ENCODE data around the gene STXBP2. TPM values are rescaled to one million over a fixed set of nuclear protein-coding genes. Genes with fewer than 3 reads are reported as not detected.

Gene STXBP2
- total RNA-seq, 1 donor from 2014 or later, result 97.7 TPM

DNA sequence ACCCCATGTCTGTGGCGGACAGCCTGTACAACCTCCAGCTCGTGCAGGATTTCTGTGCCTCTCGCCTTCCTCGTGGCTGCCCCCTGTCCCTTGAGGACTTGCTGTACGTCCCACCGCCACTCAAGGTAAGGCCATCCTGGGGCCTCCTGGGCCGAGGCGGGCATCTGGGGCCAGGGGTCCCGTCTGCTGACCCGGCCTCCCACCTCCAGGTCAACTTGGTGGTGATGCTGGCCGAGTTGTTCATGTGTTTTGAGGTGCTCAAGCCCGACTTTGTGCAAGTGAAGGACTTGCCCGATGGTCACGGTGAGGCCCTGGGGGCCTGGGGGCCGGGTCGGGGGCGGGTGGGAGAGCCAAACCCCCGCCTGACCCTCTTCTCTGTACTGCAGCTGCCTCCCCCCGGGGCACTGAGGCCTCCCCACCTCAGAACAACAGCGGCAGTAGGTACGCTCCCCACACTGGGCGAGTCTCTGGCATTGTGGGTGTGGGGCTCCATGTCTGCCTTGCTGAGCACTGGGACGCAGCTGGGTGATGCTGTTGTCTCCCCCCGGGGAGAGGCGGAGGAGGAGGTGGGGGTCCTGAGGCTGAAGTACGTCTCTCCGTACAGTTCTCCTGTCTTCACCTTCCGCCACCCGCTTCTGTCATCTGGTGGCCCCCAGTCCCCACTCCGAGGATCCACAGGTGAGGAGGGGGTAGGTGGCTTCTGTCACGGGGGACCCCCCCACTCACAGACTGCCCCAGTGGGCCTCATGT is 26.2 kb upstream of the STXBP2 start:
- Mint-ChIP-seq H3K4me3 (no peak overlapping the region), H3K27ac (no peak overlapping the region), H3K9me3 (no peaks in the 10 kb centered on the region), H3K36me3 (peaks cover 12% of the 10 kb centered on the region), H3K27me3 (ENCODE audit: low read depth) (no peaks in the 10 kb centered on the region), H3K4me1 (no peaks in the 10 kb centered on the region)
- TF ChIP-seq, protein P1, sequence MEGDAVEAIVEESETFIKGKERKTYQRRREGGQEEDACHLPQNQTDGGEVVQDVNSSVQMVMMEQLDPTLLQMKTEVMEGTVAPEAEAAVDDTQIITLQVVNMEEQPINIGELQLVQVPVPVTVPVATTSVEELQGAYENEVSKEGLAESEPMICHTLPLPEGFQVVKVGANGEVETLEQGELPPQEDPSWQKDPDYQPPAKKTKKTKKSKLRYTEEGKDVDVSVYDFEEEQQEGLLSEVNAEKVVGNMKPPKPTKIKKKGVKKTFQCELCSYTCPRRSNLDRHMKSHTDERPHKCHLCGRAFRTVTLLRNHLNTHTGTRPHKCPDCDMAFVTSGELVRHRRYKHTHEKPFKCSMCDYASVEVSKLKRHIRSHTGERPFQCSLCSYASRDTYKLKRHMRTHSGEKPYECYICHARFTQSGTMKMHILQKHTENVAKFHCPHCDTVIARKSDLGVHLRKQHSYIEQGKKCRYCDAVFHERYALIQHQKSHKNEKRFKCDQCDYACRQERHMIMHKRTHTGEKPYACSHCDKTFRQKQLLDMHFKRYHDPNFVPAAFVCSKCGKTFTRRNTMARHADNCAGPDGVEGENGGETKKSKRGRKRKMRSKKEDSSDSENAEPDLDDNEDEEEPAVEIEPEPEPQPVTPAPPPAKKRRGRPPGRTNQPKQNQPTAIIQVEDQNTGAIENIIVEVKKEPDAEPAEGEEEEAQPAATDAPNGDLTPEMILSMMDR (IDR thresholded peaks at IDR 0.05; ENCODE audit: unreplicated experiment), result no peak
- no peak for DNase-seq (ENCODE audit: low spot score in 2 of 2, unreplicated experiment in 2 of 2)

GRCh38 chr19:7611541-7612279 is 25.2 kb upstream of the STXBP2 start:
- no peaks in the 10 kb centered on the region for H3K4me1 Mint-ChIP-seq
- no peak for DNase-seq (ENCODE audit: low spot score in 2 of 2, unreplicated experiment in 2 of 2)
- no peak overlapping the region for H3K4me3 Mint-ChIP-seq
- H3K27ac Mint-ChIP-seq, result no peak overlapping the region
- H3K9me3 Mint-ChIP-seq, result no peaks in the 10 kb centered on the region
- peaks cover 15% of the 10 kb centered on the region for H3K36me3 Mint-ChIP-seq
- no peaks in the 10 kb centered on the region for H3K27me3 Mint-ChIP-seq (ENCODE audit: low read depth)
- TF ChIP-seq, protein P1 (IDR thresholded peaks at IDR 0.05; ENCODE audit: unreplicated experiment), result no peak

DNA sequence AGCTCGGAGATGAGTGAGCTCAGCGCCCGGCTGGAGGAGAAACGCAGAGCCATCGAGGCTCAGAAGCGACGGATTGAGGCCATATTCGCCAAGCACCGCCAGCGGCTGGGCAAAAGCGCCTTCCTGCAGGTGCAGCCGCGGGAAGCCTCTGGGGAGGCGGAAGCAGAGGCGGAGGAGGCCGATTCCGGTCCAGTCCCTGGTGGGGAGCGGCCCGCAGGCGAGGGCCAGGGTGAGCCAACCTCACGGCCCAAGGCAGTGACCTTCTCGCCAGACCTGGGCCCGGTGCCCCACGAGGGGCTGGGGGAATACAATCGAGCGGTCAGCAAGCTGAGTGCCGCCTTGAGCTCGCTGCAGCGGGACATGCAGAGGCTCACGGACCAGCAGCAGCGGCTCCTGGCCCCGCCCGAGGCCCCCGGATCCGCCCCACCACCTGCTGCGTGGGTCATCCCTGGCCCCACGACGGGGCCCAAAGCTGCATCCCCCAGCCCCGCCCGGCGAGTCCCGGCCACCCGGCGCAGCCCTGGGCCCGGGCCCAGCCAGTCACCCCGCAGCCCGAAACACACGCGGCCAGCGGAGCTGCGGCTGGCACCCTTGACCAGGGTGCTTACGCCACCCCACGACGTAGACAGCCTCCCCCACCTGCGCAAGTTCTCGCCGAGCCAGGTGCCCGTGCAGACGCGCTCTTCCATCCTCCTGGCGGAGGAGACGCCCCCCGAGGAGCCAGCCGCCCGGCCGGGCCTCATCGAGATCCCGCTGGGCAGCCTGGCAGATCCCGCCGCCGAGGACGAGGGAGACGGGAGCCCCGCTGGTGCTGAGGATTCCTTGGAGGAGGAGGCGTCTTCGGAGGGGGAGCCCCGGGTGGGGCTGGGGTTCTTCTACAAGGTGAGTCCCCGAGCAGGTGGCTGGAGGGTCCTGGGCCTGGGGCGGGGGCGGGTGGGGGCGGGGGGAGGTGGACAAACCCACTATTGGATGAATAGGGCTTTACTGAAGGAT is 24.3 kb upstream of the STXBP2 start:
- TF ChIP-seq, protein P1 (IDR thresholded peaks at IDR 0.05; ENCODE audit: unreplicated experiment), result no peak
- Mint-ChIP-seq H3K4me3 (no peak overlapping the region), H3K9me3 (no peaks in the 10 kb centered on the region), H3K36me3 (peaks cover 13% of the 10 kb centered on the region), H3K4me1 (no peaks in the 10 kb centered on the region), H3K27me3 (ENCODE audit: low read depth) (no peaks in the 10 kb centered on the region), H3K27ac (no peak overlapping the region)
- no peak for DNase-seq (ENCODE audit: low spot score in 2 of 2, unreplicated experiment in 2 of 2)

DNA sequence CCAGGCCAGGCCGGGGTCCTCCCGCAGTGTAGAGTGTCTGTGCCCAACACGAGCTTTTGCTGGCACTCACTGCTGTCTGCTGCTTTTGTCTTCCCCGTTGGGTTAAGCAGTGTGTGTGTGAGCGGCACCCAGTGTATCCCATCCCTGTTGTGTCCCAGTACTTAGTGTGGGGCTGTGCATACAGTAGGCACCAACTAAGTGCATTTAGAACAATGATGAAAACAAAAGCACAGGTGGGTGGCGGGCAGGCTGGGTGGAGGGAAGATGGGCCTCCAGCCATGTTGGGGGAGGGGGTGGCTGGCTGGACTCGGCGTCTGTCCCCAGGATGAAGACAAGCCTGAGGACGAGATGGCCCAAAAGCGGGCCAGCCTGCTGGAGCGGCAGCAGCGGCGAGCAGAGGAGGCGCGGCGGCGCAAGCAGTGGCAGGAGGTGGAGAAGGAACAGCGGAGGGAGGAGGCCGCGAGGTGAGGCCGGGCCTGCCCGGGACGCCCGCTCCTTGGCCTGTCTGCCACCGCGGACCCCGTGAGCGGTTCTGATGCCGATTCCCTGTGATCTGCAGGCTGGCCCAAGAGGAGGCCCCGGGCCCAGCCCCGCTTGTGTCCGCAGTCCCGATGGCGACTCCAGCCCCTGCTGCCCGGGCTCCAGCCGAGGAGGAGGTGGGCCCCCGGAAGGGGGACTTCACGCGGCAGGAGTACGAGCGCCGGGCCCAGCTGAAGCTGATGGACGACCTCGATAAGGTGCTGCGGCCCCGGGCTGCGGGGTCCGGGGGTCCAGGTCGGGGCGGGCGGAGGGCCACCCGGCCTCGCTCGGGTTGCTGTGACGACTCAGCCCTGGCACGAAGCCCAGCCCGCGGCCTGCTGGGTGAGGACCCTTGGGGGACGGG is 21.8 kb upstream of the STXBP2 start:
- peaks cover 12% of the 10 kb centered on the region for H3K36me3 Mint-ChIP-seq

More for the DNA sequence above, 21.8 kb upstream of the STXBP2 start:
- H3K27ac Mint-ChIP-seq, result no peak overlapping the region
- TF ChIP-seq, protein P1 (IDR thresholded peaks at IDR 0.05; ENCODE audit: unreplicated experiment), result no peak
- no peak overlapping the region for H3K4me3 Mint-ChIP-seq
- H3K4me1 Mint-ChIP-seq, result peaks cover 8% of the 10 kb centered on the region
- H3K9me3 Mint-ChIP-seq, result no peaks in the 10 kb centered on the region
- no peaks in the 10 kb centered on the region for H3K27me3 Mint-ChIP-seq (ENCODE audit: low read depth)
- no peak for DNase-seq (ENCODE audit: low spot score in 2 of 2, unreplicated experiment in 2 of 2)
